Effector memory CD4-positive, alpha-beta T cell (primary cell): ENCODE results near the gene EPAS1.

Source experiments
- DNase-seq, 3 donors: peaks; one replicate each; pipeline ENCODE4 v3.0.0-alpha.2; 2020
- H3K27ac ChIP-seq: 2 replicates; pipeline ENCODE4 v1.7.0; 2013; ENCODE audit warnings: mild to moderate bottlenecking, low read length, moderate library complexity; ENCODE audit not compliant: insufficient read depth, poor library complexity, severe bottlenecking
- H3K27me3 ChIP-seq: replicated peaks from 2 replicates; pipeline ENCODE4 v1.7.0; 2013; ENCODE audit warnings: mild to moderate bottlenecking, low read length; ENCODE audit not compliant: insufficient read depth, control insufficient read depth, poor library complexity, severe bottlenecking
- H3K36me3 ChIP-seq: 2 replicates; pipeline ENCODE4 v1.7.0; 2013; ENCODE audit warnings: mild to moderate bottlenecking, low read length, moderate library complexity; ENCODE audit not compliant: control insufficient read depth, insufficient read depth
- H3K4me1 ChIP-seq: 2 replicates; pipeline ENCODE4 v1.7.0; 2013; ENCODE audit warnings: low read length, mild to moderate bottlenecking; ENCODE audit not compliant: control insufficient read depth, insufficient read depth, poor library complexity, severe bottlenecking
- H3K4me3 ChIP-seq: 2 replicates; pipeline ENCODE4 v1.7.0; 2013; ENCODE audit warnings: low read length, low read depth, mild to moderate bottlenecking; ENCODE audit not compliant: insufficient read depth, poor library complexity, severe bottlenecking
- H3K9me3 ChIP-seq: 2 replicates; pipeline ENCODE4 v1.7.0; 2013; ENCODE audit warnings: mild to moderate bottlenecking, low read length, moderate library complexity; ENCODE audit not compliant: control insufficient read depth

EPAS1 gene

GRCh38 chr2:46369783-46370182 lies 72.6 kb downstream of the EPAS1 start:
- H3K36me3 ChIP-seq: no peaks in the 10 kb centered on the region

DNA sequence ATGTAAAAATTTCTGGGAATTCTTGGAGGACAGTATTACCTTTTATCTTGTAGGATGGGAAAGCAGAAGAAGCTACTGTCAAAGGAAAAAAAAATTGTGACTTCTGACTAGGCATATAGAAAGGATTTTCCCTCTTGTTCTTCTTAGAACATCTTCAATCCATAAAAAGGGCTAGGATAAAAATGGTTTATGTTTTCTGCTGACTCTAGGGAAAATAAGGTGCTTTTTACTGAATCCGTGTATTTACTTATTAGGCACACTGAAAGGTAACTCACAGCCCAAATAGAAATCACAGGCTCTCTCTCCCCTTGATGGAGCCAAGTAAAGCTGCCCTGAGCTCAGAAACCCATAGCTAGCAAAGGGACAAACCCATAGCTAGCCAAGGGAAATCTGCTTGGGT lies 74.6 kb downstream of the EPAS1 start:
- no peaks in the 10 kb centered on the region for H3K36me3 ChIP-seq

More at GRCh38 chr2:46369783-46370182, 72.6 kb downstream of the EPAS1 start:
- no peak overlapping the region for H3K4me3 ChIP-seq
- DNase-seq: no peak
- no peaks in the 10 kb centered on the region for H3K27me3 ChIP-seq
- no peak overlapping the region for H3K27ac ChIP-seq
- H3K9me3 ChIP-seq: no peaks in the 10 kb centered on the region
- H3K4me1 ChIP-seq: no peaks in the 10 kb centered on the region

GRCh38 chr2:46372475-46372874 lies 75.3 kb downstream of the EPAS1 start:
- Histone ChIP-seq H3K27me3 (no peaks in the 10 kb centered on the region), H3K4me3 (no peak overlapping the region), H3K36me3 (no peaks in the 10 kb centered on the region), H3K9me3 (no peaks in the 10 kb centered on the region), H3K4me1 (no peaks in the 10 kb centered on the region), H3K27ac (no peak overlapping the region)
- no peak for DNase-seq

More for the DNA sequence above, 74.6 kb downstream of the EPAS1 start:
- H3K9me3 ChIP-seq: no peaks in the 10 kb centered on the region
- H3K4me3 ChIP-seq: no peak overlapping the region
- no peak for DNase-seq
- no peak overlapping the region for H3K27ac ChIP-seq
- H3K4me1 ChIP-seq: no peaks in the 10 kb centered on the region
- H3K27me3 ChIP-seq: no peaks in the 10 kb centered on the region

DNA sequence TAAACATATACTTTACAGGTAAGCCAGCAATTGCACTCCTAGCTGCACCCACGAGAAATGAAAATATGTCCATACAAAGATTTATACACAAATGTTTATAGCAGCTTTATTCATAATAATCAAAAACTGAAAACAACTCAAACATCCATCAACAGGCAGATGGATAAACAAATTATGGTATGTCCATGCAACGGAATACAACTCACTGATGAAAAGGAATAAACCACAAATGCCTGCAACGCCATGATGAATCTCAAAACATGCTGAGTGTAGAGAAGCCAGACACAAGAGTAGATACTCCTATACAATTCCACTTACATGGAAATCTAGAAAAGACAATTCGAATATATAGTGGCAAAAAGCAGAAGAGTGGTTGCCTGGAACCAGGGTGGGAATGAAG lies 76.0 kb downstream of the EPAS1 start:
- Histone ChIP-seq H3K4me1 (no peaks in the 10 kb centered on the region), H3K27me3 (no peaks in the 10 kb centered on the region), H3K4me3 (no peak overlapping the region), H3K36me3 (no peaks in the 10 kb centered on the region), H3K27ac (no peak overlapping the region), H3K9me3 (no peaks in the 10 kb centered on the region)
- DNase-seq: no peak

GRCh38 chr2:46375566-46376125 lies 78.4 kb downstream of the EPAS1 start:
- DNase-seq: no peak
- H3K4me1 ChIP-seq: no peaks in the 10 kb centered on the region
- H3K27ac ChIP-seq: no peak overlapping the region
- no peaks in the 10 kb centered on the region for H3K9me3 ChIP-seq
- H3K36me3 ChIP-seq: no peaks in the 10 kb centered on the region
- no peaks in the 10 kb centered on the region for H3K27me3 ChIP-seq
- H3K4me3 ChIP-seq: no peak overlapping the region

GRCh38 chr2:46376586-46376985 lies 79.4 kb downstream of the EPAS1 start:
- H3K36me3 ChIP-seq: no peaks in the 10 kb centered on the region

GRCh38 chr2:46377101-46377581 lies 79.9 kb downstream of the EPAS1 start:
- Histone ChIP-seq H3K36me3 (no peaks in the 10 kb centered on the region), H3K4me3 (no peak overlapping the region)
- DNase-seq: no peak

More at GRCh38 chr2:46376586-46376985, 79.4 kb downstream of the EPAS1 start:
- Histone ChIP-seq H3K4me3 (no peak overlapping the region), H3K9me3 (no peaks in the 10 kb centered on the region), H3K27me3 (no peaks in the 10 kb centered on the region), H3K27ac (no peak overlapping the region), H3K4me1 (no peaks in the 10 kb centered on the region)
- DNase-seq: no peak

DNA sequence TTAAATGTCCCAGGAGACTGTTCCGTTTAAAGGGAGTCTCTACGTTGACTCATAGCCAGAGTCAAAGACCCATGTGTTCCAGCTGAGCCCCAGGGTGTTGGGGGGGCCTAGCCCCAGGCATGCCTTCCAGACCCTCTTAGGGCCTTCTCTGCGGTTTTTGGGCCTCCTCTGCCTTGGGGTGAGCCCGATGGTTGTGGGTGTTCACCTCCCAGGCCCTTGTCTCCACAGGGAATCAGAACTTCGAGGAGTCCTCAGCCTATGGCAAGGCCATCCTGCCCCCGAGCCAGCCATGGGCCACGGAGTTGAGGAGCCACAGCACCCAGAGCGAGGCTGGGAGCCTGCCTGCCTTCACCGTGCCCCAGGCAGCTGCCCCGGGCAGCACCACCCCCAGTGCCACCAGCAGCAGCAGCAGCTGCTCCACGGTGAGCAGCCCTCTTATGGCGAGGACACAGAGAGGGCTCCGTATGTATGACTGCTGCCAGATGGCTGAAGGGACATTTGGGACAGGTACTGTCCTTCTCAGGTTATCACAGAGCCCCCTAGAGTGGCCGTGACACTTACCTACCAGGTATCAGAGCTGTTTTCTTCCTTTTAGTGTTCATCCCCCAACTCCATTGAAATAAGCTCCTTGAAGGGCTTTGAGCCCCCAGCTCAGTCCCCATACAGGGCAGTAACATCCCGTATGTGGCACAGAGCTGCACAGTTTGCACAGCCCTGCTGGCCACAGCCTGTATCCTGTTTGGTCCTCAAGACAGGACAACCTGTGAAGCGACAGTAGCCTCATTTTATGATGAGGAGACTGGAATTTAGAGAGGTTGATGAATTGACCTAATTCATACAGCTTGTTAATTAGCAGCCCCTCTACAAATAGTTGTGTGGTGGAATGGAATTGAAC lies 80.7 kb downstream of the EPAS1 start:
- Histone ChIP-seq H3K27me3 (no peaks in the 10 kb centered on the region), H3K9me3 (no peaks in the 10 kb centered on the region), H3K4me1 (no peaks in the 10 kb centered on the region), H3K36me3 (no peaks in the 10 kb centered on the region), H3K4me3 (no peak overlapping the region), H3K27ac (no peak overlapping the region)
- DNase-seq: no peak

More at GRCh38 chr2:46377101-46377581, 79.9 kb downstream of the EPAS1 start:
- H3K27me3 ChIP-seq: no peaks in the 10 kb centered on the region
- no peaks in the 10 kb centered on the region for H3K9me3 ChIP-seq
- H3K27ac ChIP-seq: no peak overlapping the region
- no peaks in the 10 kb centered on the region for H3K4me1 ChIP-seq

DNA sequence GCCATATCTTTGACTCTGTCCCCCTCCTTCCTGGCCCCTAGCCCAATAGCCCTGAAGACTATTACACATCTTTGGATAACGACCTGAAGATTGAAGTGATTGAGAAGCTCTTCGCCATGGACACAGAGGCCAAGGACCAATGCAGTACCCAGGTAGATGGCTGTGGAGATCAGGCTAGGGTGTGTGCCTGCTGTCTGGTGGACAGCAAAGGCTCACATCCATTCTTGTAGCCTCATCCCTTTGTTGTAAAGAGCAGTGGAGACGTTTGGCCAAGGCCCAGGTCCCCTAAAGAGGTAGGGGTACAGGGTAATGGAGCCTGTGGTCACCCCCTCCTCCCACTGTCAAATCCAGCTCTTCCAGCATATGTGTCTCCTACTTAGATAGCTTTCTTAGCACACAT lies 81.4 kb downstream of the EPAS1 start:
- H3K27ac ChIP-seq: no peak overlapping the region
- H3K27me3 ChIP-seq: no peaks in the 10 kb centered on the region
- no peak overlapping the region for H3K4me3 ChIP-seq
- H3K4me1 ChIP-seq: no peaks in the 10 kb centered on the region
- no peaks in the 10 kb centered on the region for H3K36me3 ChIP-seq
- no peaks in the 10 kb centered on the region for H3K9me3 ChIP-seq
- no peak for DNase-seq
